IMR-90 (cell line): ENCODE data around the gene FMN2. TPM values are rescaled to one million over a fixed set of nuclear protein-coding genes. Genes with fewer than 3 reads are reported as not detected.
A peak's percentile ranks its signal among the peaks of the same experiment; 100 is the strongest.

ENCODE experiments used
- ATAC-seq: fragments of 200-7000 bp; cut with Tn5 transposase; 2 replicates; pipeline ENCODE4 v1.9.1; 2020; ENCODE audit warnings: low read depth, mild to moderate bottlenecking, moderate library complexity
- BruUV-seq: library from RNA; stranded (reverse); fragments of 400-500 nt; replicated peaks from 2 replicates; lab custom pipeline; 2021; lab: Mats Ljungman, UMichigan
- CTCF ChIA-PET: fragments of 300-600 bp; formaldehyde crosslinking; extraction: SDS; loops from one replicate; lab custom pipeline; 2021; ENCODE audit warnings: antibody characterized with exemption; lab: Yijun Ruan, JAX
- POLR2A ChIA-PET: fragments of 300-600 bp; sonication (Branson Sonifier 250); formaldehyde crosslinking; loops from one replicate; lab custom pipeline; 2022; ENCODE audit warnings: antibody characterized with exemption; ENCODE audit not compliant: unreplicated experiment; lab: Charles Lee
- DNase-seq: peaks from one replicate; pipeline ENCODE4 v3.0.0; 2013
- H2AFZ ChIP-seq: replicated peaks from 2 replicates; pipeline ENCODE3; 2013; ENCODE audit warnings: low read length, mild to moderate bottlenecking; ENCODE audit not compliant: poor library complexity
- H2AK5ac ChIP-seq: 2 replicates; pipeline ENCODE4 v1.6.1; 2013; ENCODE audit warnings: low read depth, low read length, inconsistent platforms
- H2AK9ac ChIP-seq: replicated peaks from 2 replicates; pipeline ENCODE3; 2013; ENCODE audit warnings: mild to moderate bottlenecking, low read depth, low read length, moderate library complexity; ENCODE audit not compliant: poor library complexity
- H2BK120ac ChIP-seq: 2 replicates; pipeline ENCODE4 v1.6.1; 2013; ENCODE audit warnings: low read depth, low read length, inconsistent platforms
- H2BK15ac ChIP-seq: 3 replicates; pipeline ENCODE4 v1.6.1; 2013; ENCODE audit warnings: low read depth, low read length, inconsistent platforms
- H2BK20ac ChIP-seq: 2 replicates; pipeline ENCODE4 v1.6.1; 2013; ENCODE audit warnings: low read depth, mild to moderate bottlenecking, inconsistent platforms, low read length, moderate library complexity
- H2BK5ac ChIP-seq: 2 replicates; pipeline ENCODE4 v1.6.1; 2013; ENCODE audit warnings: mild to moderate bottlenecking, low read depth, low read length, inconsistent platforms; ENCODE audit not compliant: poor library complexity, severe bottlenecking
- H3K14ac ChIP-seq: replicated peaks from 2 replicates; pipeline ENCODE4 v1.6.1; 2013; ENCODE audit warnings: low read depth, low read length, inconsistent platforms
- H3K18ac ChIP-seq: 2 replicates; pipeline ENCODE4 v1.6.1; 2013; ENCODE audit warnings: low read depth, low read length, control low read depth
- H3K23ac ChIP-seq: 2 replicates; pipeline ENCODE4 v1.6.1; 2013; ENCODE audit warnings: low read depth, low read length, inconsistent platforms
- H3K27ac ChIP-seq: 2 replicates; pipeline ENCODE4 v1.5.1; 2013; ENCODE audit warnings: mild to moderate bottlenecking, control low read depth, low read length; ENCODE audit not compliant: insufficient read depth
- H3K27me3 ChIP-seq: 2 replicates; pipeline ENCODE4 v1.6.1; 2013; ENCODE audit warnings: low read length; ENCODE audit not compliant: control insufficient read depth, insufficient read depth
- H3K36me3 ChIP-seq: 2 replicates; pipeline ENCODE4 v1.6.1; 2013; ENCODE audit warnings: low read length, mixed read lengths; ENCODE audit not compliant: control insufficient read depth, insufficient read depth
- H3K4ac ChIP-seq: 2 replicates; pipeline ENCODE4 v1.6.1; 2013; ENCODE audit warnings: low read depth, low read length, inconsistent platforms
- H3K4me1 ChIP-seq: 2 replicates; pipeline ENCODE4 v1.6.1; 2013; ENCODE audit warnings: low read length, mixed read lengths; ENCODE audit not compliant: control insufficient read depth, insufficient read depth
- H3K4me2 ChIP-seq: 2 replicates; pipeline ENCODE4 v1.6.1; 2013; ENCODE audit warnings: low read depth, mild to moderate bottlenecking, control low read depth, low read length, moderate library complexity
- H3K4me3 ChIP-seq: 2 replicates; pipeline ENCODE4 v1.5.1; 2013; ENCODE audit warnings: low read depth, mild to moderate bottlenecking, control low read depth, low read length, moderate library complexity; ENCODE audit not compliant: insufficient read depth
- H3K56ac ChIP-seq: 2 replicates; pipeline ENCODE4 v1.6.1; 2013; ENCODE audit warnings: low read length, inconsistent platforms; ENCODE audit not compliant: insufficient read depth; ENCODE audit errors: extremely low read depth
- H3K79me1 ChIP-seq, 2 experiments: 2 replicates each; pipeline ENCODE4 v1.6.1; 2013; ENCODE audit warnings: low read length in 2 of 2, inconsistent platforms in 1 of 2, low read depth in 1 of 2
- H3K9ac ChIP-seq: 2 replicates; pipeline ENCODE4 v1.6.1; 2013; ENCODE audit warnings: low read depth, low read length, control low read depth
- H3K9me1 ChIP-seq: 2 replicates; pipeline ENCODE4 v1.6.1; 2013; ENCODE audit warnings: low read length, inconsistent platforms; ENCODE audit not compliant: insufficient read depth
- H3K9me3 ChIP-seq: 2 replicates; pipeline ENCODE4 v1.6.1; 2013; ENCODE audit warnings: low read length; ENCODE audit not compliant: control insufficient read depth, insufficient read depth
- H4K20me1 ChIP-seq: 2 replicates; pipeline ENCODE4 v1.6.1; 2013; ENCODE audit warnings: low read length, inconsistent platforms; ENCODE audit not compliant: insufficient read depth
- H4K5ac ChIP-seq: 2 replicates; pipeline ENCODE4 v1.6.1; 2013; ENCODE audit warnings: mild to moderate bottlenecking, low read depth, low read length, control low read depth
- H4K8ac ChIP-seq, 2 experiments: 2 replicates each; pipeline ENCODE4 v1.6.1; 2013; ENCODE audit warnings: low read depth in 2 of 2, low read length in 2 of 2, control low read depth in 1 of 2, inconsistent platforms in 1 of 2
- H4K91ac ChIP-seq: 2 replicates; pipeline ENCODE4 v1.6.1; 2013; ENCODE audit warnings: low read depth, low read length, inconsistent platforms; ENCODE audit not compliant: insufficient read depth
- BHLHE40 ChIP-seq: fragments of 150-350 bp; IDR thresholded peaks from 2 replicates; pipeline ENCODE4 v1.6.1; 2016; ENCODE audit warnings: mild to moderate bottlenecking, low read depth, low read length
- FOS ChIP-seq: fragments of 150-350 bp; IDR thresholded peaks from 2 replicates; pipeline ENCODE4 v1.6.1; 2016; ENCODE audit warnings: low read depth, low read length
- MAFK ChIP-seq: IDR thresholded peaks from 2 replicates; pipeline ENCODE4 v1.6.1; 2012; ENCODE audit warnings: low read depth, low read length, improper control_type of control experiment
- MAZ ChIP-seq: IDR thresholded peaks from 2 replicates; pipeline ENCODE4 v1.6.1; 2012; ENCODE audit warnings: low read depth, mild to moderate bottlenecking, low read length, improper control_type of control experiment, moderate library complexity, borderline replicate concordance
- MXI1 ChIP-seq: IDR thresholded peaks from 2 replicates; pipeline ENCODE4 v1.6.1; 2012; ENCODE audit warnings: low read depth, mild to moderate bottlenecking, low read length, moderate library complexity, borderline replicate concordance
- NFE2L2 ChIP-seq: fragments of 150-350 bp; IDR thresholded peaks from 2 replicates; pipeline ENCODE4 v1.6.1; 2016; ENCODE audit warnings: low read depth, mild to moderate bottlenecking, low read length
- RAD21 ChIP-seq: IDR thresholded peaks from 2 replicates; pipeline ENCODE4 v1.6.1; 2012; ENCODE audit warnings: low read length, improper control_type of control experiment
- RCOR1 ChIP-seq: IDR thresholded peaks from 2 replicates; pipeline ENCODE4 v1.6.1; 2012; ENCODE audit warnings: mild to moderate bottlenecking, low read length, improper control_type of control experiment; ENCODE audit not compliant: insufficient replicate concordance
- RFX5 ChIP-seq: IDR thresholded peaks from 2 replicates; pipeline ENCODE4 v1.8.0; 2012; ENCODE audit warnings: low read depth, mild to moderate bottlenecking, low read length, moderate library complexity
- SMC3 ChIP-seq: fragments of 150-350 bp; IDR thresholded peaks from 2 replicates; pipeline ENCODE4 v1.6.1; 2016; ENCODE audit warnings: low read depth, mild to moderate bottlenecking, antibody characterized with exemption, low read length, moderate library complexity
- WGBS, 2 experiments: methylation state at CpG; one replicate each; pipeline versions ENCODE4 v1.1.5 to v1.1.7; 2013; ENCODE audit warnings: missing lambda C conversion rate in 2 of 2; ENCODE audit not compliant: insufficient read length in 1 of 2; ENCODE audit errors: extremely low coverage in 2 of 2; 5-methylcytosine and 5-hydroxymethylcytosine counted together
- dilution Hi-C: fragments of 300-500 bp; cut with HindIII; formaldehyde crosslinking; loops from one replicate; pipeline ENCODE4 v1.14.3; 2018; ENCODE audit warnings: low sequenced_read_pairs; ENCODE audit not compliant: unreplicated experiment
- in situ Hi-C: fragments of 300-500 bp; cut with MboI; formaldehyde crosslinking; loops from 3 replicates; pipeline ENCODE4 v1.14.3; 2019; ENCODE audit warnings: low sequenced_read_pairs, inconsistent platforms, mixed read lengths
- intact Hi-C: fragments of 100-400 bp; cut with micrococcal nuclease; formaldehyde crosslinking; loops from 2 replicates; pipeline ENCODE4 v1.10.0; 2022
- polyA plus RNA-seq, 3 experiments: library from polyadenylated mRNA; depleted of rRNA; stranded (reverse); fragments of >200 nt; gene quantifications; 2 replicates each; pipeline ENCODE4 v1.2.3, GENCODE V29; 2012; ENCODE audit warnings: low replicate concordance in 1 of 3
- total RNA-seq: library from RNA; depleted of rRNA; stranded (reverse); fragments of >200 nt; gene quantifications from 2 replicates; pipeline ENCODE4 v1.2.3, GENCODE V29; 2012
- TF ChIP-seq, protein P1 (sequence below): fragments of 150-350 bp; IDR thresholded peaks from 2 replicates; pipeline ENCODE4 v1.6.1; 2016; ENCODE audit warnings: low read depth, mild to moderate bottlenecking, low read length, moderate library complexity, borderline replicate concordance
- TF ChIP-seq, protein P2 (sequence below): conservative IDR thresholded peaks from 2 replicates; pipeline ENCODE4 v1.5.1; 2012; ENCODE audit warnings: mild to moderate bottlenecking, low read depth, low read length, improper control_type of control experiment

Gene FMN2
- total and polyA plus RNA-seq, 2 of the 4 experiments (the other 2 are of a cell fraction), result 29.0 to 35.8 TPM

DNA sequence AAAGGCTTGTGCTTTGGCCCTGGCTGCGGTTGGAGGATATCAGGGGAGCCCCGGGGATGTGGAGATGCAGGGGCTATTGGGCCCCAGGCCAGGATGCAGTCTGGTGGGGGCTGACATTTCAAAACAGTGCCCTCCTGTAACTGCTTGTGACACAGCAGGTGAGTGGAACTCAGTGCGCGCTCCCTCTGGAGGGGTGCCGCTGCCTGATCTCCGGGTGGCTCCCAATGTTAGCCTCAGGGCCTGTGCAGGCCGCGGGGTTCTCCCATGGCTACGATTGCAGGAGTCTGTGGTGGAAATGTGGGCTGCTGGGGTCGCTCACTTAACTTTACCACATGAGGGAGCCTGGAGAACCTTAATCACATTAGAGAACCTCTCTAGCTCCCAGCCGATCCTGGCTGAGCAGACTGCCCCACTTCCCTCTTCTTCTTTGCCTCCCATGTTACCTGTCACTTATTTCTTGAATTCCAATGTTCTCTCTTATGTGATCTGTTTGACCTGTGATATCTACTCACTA is 163.2 kb downstream of the FMN2 start:
- Histone ChIP-seq H2AK9ac (no peak overlapping the region), H4K91ac (peak overlapping the region; percentile 60; the same call in 1 of the 2 replicates), H4K20me1 (no peaks in the 10 kb centered on the region), H2BK15ac (no peak overlapping the region), H3K27ac (no peak overlapping the region), H3K4me1 (peaks cover 4% of the 10 kb centered on the region; the same call in 1 of the 2 replicates), H3K9me1 (no peaks in the 10 kb centered on the region), H3K4me3 (no peak overlapping the region), H3K79me1 (peaks cover 12 to 33% of the 10 kb centered on the region in 2 experiments), H3K56ac (no peak overlapping the region), H2BK120ac (peak overlapping the region; percentile 0; the same call in 1 of the 2 replicates), H2AFZ (no peak overlapping the region), H2AK5ac (peak overlapping the region; percentile 36; the same call in 1 of the 2 replicates), H2BK20ac (peak overlapping the region; percentile 66; the same call in 1 of the 2 replicates), H3K9ac (no peak overlapping the region), H2BK5ac (no peak overlapping the region), H3K27me3 (no peaks in the 10 kb centered on the region), H3K4ac (peak overlapping the region; percentile 42; the same call in 1 of the 2 replicates), H3K4me2 (no peak overlapping the region), H4K5ac (no peak overlapping the region; the same call in 1 of the 2 replicates), H3K9me3 (peaks cover 3% of the 10 kb centered on the region), H3K14ac (no peak overlapping the region), H3K36me3 (peaks cover 4% of the 10 kb centered on the region), H3K18ac (no peak overlapping the region), H3K23ac (no peak overlapping the region), H4K8ac (peak overlapping the region in 1 of 2 experiments; percentile 6; a peak in 2 of 4 replicates)
- dilution Hi-C loops, result no loop called here
- in situ Hi-C loops, result no loop called here
- no TSS peak for BruUV-seq
- WGBS, 2 experiments, result 100% methylated on average over 1 of the region's 11 CpGs; no CpG with 5 or more reads in 1 of the 2 experiments
- CTCF ChIA-PET, result interaction anchor here (1.2 kb wide), 1 partner anchor 116 kb away, joined by 3 read pairs; no protein-coding TSS in a partner anchor
- POLR2A ChIA-PET, result no interaction called here
- ATAC-seq (no peak), DNase-seq (no peak)
- intact Hi-C loops, result no loop called here
- no peak for TF ChIP-seq MAFK
- TF ChIP-seq RFX5, result no peak
- no peak for TF ChIP-seq BHLHE40
- TF ChIP-seq MXI1, result no peak
- no peak for TF ChIP-seq FOS
- no peak for TF ChIP-seq NFE2L2
- no peak for TF ChIP-seq MAZ
- TF ChIP-seq, protein P1, sequence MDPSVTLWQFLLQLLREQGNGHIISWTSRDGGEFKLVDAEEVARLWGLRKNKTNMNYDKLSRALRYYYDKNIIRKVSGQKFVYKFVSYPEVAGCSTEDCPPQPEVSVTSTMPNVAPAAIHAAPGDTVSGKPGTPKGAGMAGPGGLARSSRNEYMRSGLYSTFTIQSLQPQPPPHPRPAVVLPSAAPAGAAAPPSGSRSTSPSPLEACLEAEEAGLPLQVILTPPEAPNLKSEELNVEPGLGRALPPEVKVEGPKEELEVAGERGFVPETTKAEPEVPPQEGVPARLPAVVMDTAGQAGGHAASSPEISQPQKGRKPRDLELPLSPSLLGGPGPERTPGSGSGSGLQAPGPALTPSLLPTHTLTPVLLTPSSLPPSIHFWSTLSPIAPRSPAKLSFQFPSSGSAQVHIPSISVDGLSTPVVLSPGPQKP, result no peak
- TF ChIP-seq, protein P2, sequence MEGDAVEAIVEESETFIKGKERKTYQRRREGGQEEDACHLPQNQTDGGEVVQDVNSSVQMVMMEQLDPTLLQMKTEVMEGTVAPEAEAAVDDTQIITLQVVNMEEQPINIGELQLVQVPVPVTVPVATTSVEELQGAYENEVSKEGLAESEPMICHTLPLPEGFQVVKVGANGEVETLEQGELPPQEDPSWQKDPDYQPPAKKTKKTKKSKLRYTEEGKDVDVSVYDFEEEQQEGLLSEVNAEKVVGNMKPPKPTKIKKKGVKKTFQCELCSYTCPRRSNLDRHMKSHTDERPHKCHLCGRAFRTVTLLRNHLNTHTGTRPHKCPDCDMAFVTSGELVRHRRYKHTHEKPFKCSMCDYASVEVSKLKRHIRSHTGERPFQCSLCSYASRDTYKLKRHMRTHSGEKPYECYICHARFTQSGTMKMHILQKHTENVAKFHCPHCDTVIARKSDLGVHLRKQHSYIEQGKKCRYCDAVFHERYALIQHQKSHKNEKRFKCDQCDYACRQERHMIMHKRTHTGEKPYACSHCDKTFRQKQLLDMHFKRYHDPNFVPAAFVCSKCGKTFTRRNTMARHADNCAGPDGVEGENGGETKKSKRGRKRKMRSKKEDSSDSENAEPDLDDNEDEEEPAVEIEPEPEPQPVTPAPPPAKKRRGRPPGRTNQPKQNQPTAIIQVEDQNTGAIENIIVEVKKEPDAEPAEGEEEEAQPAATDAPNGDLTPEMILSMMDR, result no peak
- TF ChIP-seq RCOR1, result no peak
- no peak for TF ChIP-seq RAD21
- no peak for TF ChIP-seq SMC3
